H1 (cell line): ENCODE measurements around the gene PIAS2.

Experiments
- ATF2 ChIP-seq: IDR thresholded peaks from 2 replicates; pipeline ENCODE4 v1.6.1; 2012; ENCODE audit warnings: low read length, inconsistent platforms
- ATF3 ChIP-seq: IDR thresholded peaks from 2 replicates; pipeline ENCODE4 v1.6.1; 2011; ENCODE audit warnings: low read depth, mild to moderate bottlenecking, low read length; ENCODE audit not compliant: insufficient read depth
- CTCF ChIP-seq, 3 experiments: IDR thresholded peaks; 1 replicate in 2 of 3; 2 replicates in 1 of 3; pipeline versions ENCODE4 v1.5.1 to v1.6.1; 2011; ENCODE audit warnings: low read length in 3 of 3, mild to moderate bottlenecking in 3 of 3, inconsistent platforms in 2 of 3, low read depth in 1 of 3, moderate library complexity in 1 of 3; ENCODE audit not compliant: insufficient read depth in 1 of 3; ENCODE audit errors: control extremely low read depth in 1 of 3
- EZH2 ChIP-seq: fragments of 200-600 bp; sonication (generic); IDR thresholded peaks from 2 replicates; pipeline ENCODE4 v1.7.1; 2012; ENCODE audit warnings: low read depth, mild to moderate bottlenecking, moderate library complexity, low read length, inconsistent platforms; ENCODE audit not compliant: severe bottlenecking
- FOSL1 ChIP-seq: IDR thresholded peaks from 2 replicates; pipeline ENCODE4 v1.6.1; 2011; ENCODE audit warnings: mild to moderate bottlenecking, low read depth, low read length, moderate library complexity; ENCODE audit not compliant: insufficient read depth
- HDAC2 ChIP-seq, 2 experiments: fragments of 300-600 bp in 1 of 2; sonication (generic) in 1 of 2; IDR thresholded peaks; 2 replicates each; pipeline ENCODE4 v1.6.1; 2011 to 2012; ENCODE audit warnings: low read depth in 2 of 2, low read length in 2 of 2, mild to moderate bottlenecking in 2 of 2, moderate library complexity in 2 of 2, borderline replicate concordance in 1 of 2, inconsistent platforms in 1 of 2
- POLR2A ChIP-seq, 2 experiments: IDR thresholded peaks; 1 replicate in 1 of 2; 2 replicates in 1 of 2; pipeline ENCODE4 v1.6.1; 2011; ENCODE audit warnings: low read depth in 2 of 2, low read length in 2 of 2, mild to moderate bottlenecking in 2 of 2; ENCODE audit errors: control extremely low read depth in 1 of 2
- RFX5 ChIP-seq: IDR thresholded peaks from 2 replicates; pipeline ENCODE4 v1.6.1; 2011; ENCODE audit warnings: low read depth, low read length, improper control_type of control experiment, borderline replicate concordance
- SP4 ChIP-seq: IDR thresholded peaks from 2 replicates; pipeline ENCODE4 v1.6.1; 2012; ENCODE audit warnings: low read length, inconsistent platforms
- TAF1 ChIP-seq: IDR thresholded peaks from 2 replicates; pipeline ENCODE4 v1.6.1; 2011; ENCODE audit warnings: mild to moderate bottlenecking, low read depth, low read length
- TAF7 ChIP-seq: optimal IDR thresholded peaks from 2 replicates; pipeline ENCODE3; 2011; ENCODE audit warnings: low read depth, mild to moderate bottlenecking, inconsistent platforms, low read length, moderate library complexity, borderline replicate concordance
- USF2 ChIP-seq: IDR thresholded peaks from 2 replicates; pipeline ENCODE4 v1.6.1; 2011; ENCODE audit warnings: low read length, improper control_type of control experiment
- ZNF274 ChIP-seq: IDR thresholded peaks from 2 replicates; pipeline ENCODE4 v1.7.0; 2012; ENCODE audit warnings: low read length, borderline replicate concordance; ENCODE audit errors: extremely low read depth

GRCh38 chr18:46829947-46830346 is 87.4 kb downstream of the PIAS2 start:
- TF ChIP-seq EZH2, result no peak
- TF ChIP-seq USF2, result no peak
- TF ChIP-seq HDAC2 (IDR thresholded peaks at IDR 0.05; ENCODE audit: borderline replicate concordance in 1 of 2, low read depth in 2 of 2, low read length in 2 of 2), result no peak
- no peak for TF ChIP-seq TAF1
- TF ChIP-seq ATF3, result no peak
- peak in 1 of 3 experiments; percentile 36; a peak in 1 of 4 replicates for TF ChIP-seq CTCF (IDR thresholded peaks at IDR 0.05; ENCODE audit: control extremely low read depth in 1 of 3, insufficient read depth in 1 of 3, low read depth in 1 of 3, low read length in 3 of 3)
- no peak for TF ChIP-seq RFX5
- TF ChIP-seq ZNF274, result no peak
- TF ChIP-seq POLR2A (IDR thresholded peaks at IDR 0.05; ENCODE audit: control extremely low read depth in 1 of 2, low read depth in 2 of 2, low read length in 2 of 2), result no peak
- no peak for TF ChIP-seq SP4
- no peak for TF ChIP-seq ATF2
- TF ChIP-seq TAF7, result no peak
- no peak for TF ChIP-seq FOSL1
